ENCODE results near the gene APLNR. TPM values are rescaled to one million over a fixed set of nuclear protein-coding genes. Genes with fewer than 3 reads are reported as not detected.

APLNR gene
- polyA plus RNA-seq, 1 donor (not counting 4 experiments of a cell fraction or from before 2014, with no cell fraction given): not detected

DNA sequence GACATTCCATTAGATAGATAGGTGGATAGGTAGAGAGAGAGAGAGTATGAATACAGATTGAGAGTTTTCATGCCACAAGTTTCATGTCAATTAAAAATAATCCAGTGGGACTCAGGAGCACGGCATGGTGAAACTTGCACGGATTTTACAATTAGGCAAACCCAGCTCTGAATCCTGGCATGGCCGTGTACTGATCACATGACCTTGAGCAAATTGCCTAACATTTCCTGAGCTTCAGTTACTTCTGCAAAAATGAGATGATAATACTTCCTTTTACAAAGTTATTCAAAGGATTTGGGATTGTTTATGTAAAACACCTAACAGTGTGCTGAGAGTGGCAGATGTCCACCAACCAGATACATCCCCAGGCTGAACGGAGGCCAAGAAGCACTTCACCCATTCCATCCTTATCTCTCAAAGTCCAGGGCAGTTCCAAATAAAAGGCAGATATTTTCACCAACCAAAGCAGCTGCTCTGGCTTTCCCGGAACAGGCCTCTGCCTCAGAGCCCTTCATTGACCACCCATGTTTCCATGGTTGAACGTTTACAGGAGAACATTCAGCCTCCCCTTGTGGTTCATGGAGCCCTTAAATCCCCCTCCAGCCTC, 17.9 kb downstream of the APLNR start:
- dilution Hi-C loops (cut with MboI; ENCODE audit: extremely low pct_ligation_motif_present, low sequenced_read_pairs): no loop called here
- H3K4me3 ChIP-seq (ENCODE audit: control insufficient read depth in 2 of 3, extremely low read depth in 1 of 3, insufficient read depth in 2 of 3, low read depth in 1 of 3, low read length in 3 of 3): no peak overlapping the region
- no peak overlapping the region for H3K4me2 ChIP-seq (ENCODE audit: control insufficient read depth, extremely low read depth, insufficient read depth, low read depth, low read length)
- H3K4me1 ChIP-seq (ENCODE audit: control insufficient read depth, extremely low read depth, insufficient read depth, low read length): peaks cover 7% of the 10 kb centered on the region
- no peak overlapping the region for H3K9ac ChIP-seq (ENCODE audit: control insufficient read depth, extremely low read depth, insufficient read depth, low read length)
- TF ChIP-seq CTCF (optimal IDR thresholded peaks at IDR 0.05 in 1 of 3, IDR thresholded peaks at IDR 0.05 in 1 of 3, conservative IDR thresholded peaks at IDR 0.05 in 1 of 3; ENCODE audit: extremely low read depth in 1 of 3, insufficient read depth in 2 of 3, low read length in 3 of 3) (no peak), EZH2 (IDR thresholded peaks at IDR 0.05; ENCODE audit: low read length) (no peak)
- no peaks in the 10 kb centered on the region for H4K20me1 ChIP-seq (ENCODE audit: control insufficient read depth, extremely low read depth, insufficient read depth, low read length)
- no peak for FAIRE-seq
- no peak overlapping the region for H2AFZ ChIP-seq (ENCODE audit: control insufficient read depth, low read length)
- no peaks in the 10 kb centered on the region for H3K9me1 ChIP-seq (ENCODE audit: control insufficient read depth, extremely low read depth, insufficient read depth, low read length)
- no peaks in the 10 kb centered on the region for H3K36me3 ChIP-seq (ENCODE audit: control insufficient read depth in 2 of 2, extremely low read depth in 1 of 2, insufficient read depth in 2 of 2, low read length in 2 of 2)
- no peaks in the 10 kb centered on the region for H3K79me2 ChIP-seq (ENCODE audit: control insufficient read depth, insufficient read depth, low read length)
- no peaks in the 10 kb centered on the region for H3K27me3 ChIP-seq (ENCODE audit: control insufficient read depth, extremely low read depth, insufficient read depth, low read length)
- no peaks in the 10 kb centered on the region for H3K9me3 ChIP-seq (ENCODE audit: control insufficient read depth, low read depth, low read length)
- no peak overlapping the region for H3K27ac ChIP-seq (ENCODE audit: control insufficient read depth, insufficient read depth, low read length)
- no peak for DNase-seq (ENCODE audit: low read depth, low spot score)

GRCh38 chr11:57217053-57217452, 20.0 kb downstream of the APLNR start:
- Histone ChIP-seq H3K27ac (ENCODE audit: control insufficient read depth, insufficient read depth, low read length) (no peak overlapping the region), H4K20me1 (ENCODE audit: control insufficient read depth, extremely low read depth, insufficient read depth, low read length) (no peaks in the 10 kb centered on the region), H3K4me1 (ENCODE audit: control insufficient read depth, extremely low read depth, insufficient read depth, low read length) (peaks cover 8% of the 10 kb centered on the region), H3K79me2 (ENCODE audit: control insufficient read depth, insufficient read depth, low read length) (no peaks in the 10 kb centered on the region), H3K27me3 (ENCODE audit: control insufficient read depth, extremely low read depth, insufficient read depth, low read length) (no peaks in the 10 kb centered on the region), H3K9me3 (ENCODE audit: control insufficient read depth, low read depth, low read length) (no peaks in the 10 kb centered on the region), H3K4me2 (ENCODE audit: control insufficient read depth, extremely low read depth, insufficient read depth, low read depth, low read length) (no peak overlapping the region), H3K9ac (ENCODE audit: control insufficient read depth, extremely low read depth, insufficient read depth, low read length) (no peak overlapping the region), H3K4me3 (ENCODE audit: control insufficient read depth in 2 of 3, extremely low read depth in 1 of 3, insufficient read depth in 2 of 3, low read depth in 1 of 3, low read length in 3 of 3) (no peak overlapping the region), H3K9me1 (ENCODE audit: control insufficient read depth, extremely low read depth, insufficient read depth, low read length) (no peaks in the 10 kb centered on the region), H3K36me3 (ENCODE audit: control insufficient read depth in 2 of 2, extremely low read depth in 1 of 2, insufficient read depth in 2 of 2, low read length in 2 of 2) (no peaks in the 10 kb centered on the region), H2AFZ (ENCODE audit: control insufficient read depth, low read length) (no peak overlapping the region)
- FAIRE-seq: no peak
- DNase-seq (ENCODE audit: low read depth, low spot score): no peak
- TF ChIP-seq CTCF (optimal IDR thresholded peaks at IDR 0.05 in 1 of 3, IDR thresholded peaks at IDR 0.05 in 1 of 3, conservative IDR thresholded peaks at IDR 0.05 in 1 of 3; ENCODE audit: extremely low read depth in 1 of 3, insufficient read depth in 2 of 3, low read length in 3 of 3) (no peak), EZH2 (IDR thresholded peaks at IDR 0.05; ENCODE audit: low read length) (no peak)
- dilution Hi-C loops (cut with MboI; ENCODE audit: extremely low pct_ligation_motif_present, low sequenced_read_pairs): no loop called here
